GM12878 (cell line): ENCODE data around the gene ARPP21. TPM values are rescaled to one million over a fixed set of nuclear protein-coding genes. Genes with fewer than 3 reads are reported as not detected.

ENCODE experiments used
- ATAC-seq: fragments of 200-7000 bp; cut with Tn5 transposase; 3 replicates; pipeline ENCODE4 v1.9.1; 2020; ENCODE audit warnings: mild to moderate bottlenecking, moderate library complexity
- BruUV-seq: library from RNA; stranded (reverse); fragments of 400-500 nt; replicated peaks from 2 replicates; lab custom pipeline; 2021; lab: Mats Ljungman, UMichigan
- CTCF ChIA-PET: fragments of 300-600 bp; sonication (Branson Sonifier 250); formaldehyde crosslinking; extraction: SDS; loops from one replicate; lab custom pipeline; 2021; ENCODE audit warnings: inconsistent platforms; lab: Yijun Ruan, JAX
- POLR2A ChIA-PET: fragments of 350-600 bp; formaldehyde crosslinking; extraction: SDS; loops from one replicate; lab custom pipeline; 2021; ENCODE audit warnings: inconsistent platforms; lab: Charles Lee
- RAD21 ChIA-PET: fragments of 300-600 bp; sonication (Branson Sonifier 250); formaldehyde crosslinking; loops from one replicate; lab custom pipeline; 2023; ENCODE audit warnings: antibody characterized with exemption; ENCODE audit not compliant: unreplicated experiment; lab: Charles Lee
- SMC1A ChIA-PET: fragments of 300-600 bp; sonication (Branson Sonifier 250); formaldehyde crosslinking; loops from one replicate; lab custom pipeline; 2023; ENCODE audit not compliant: unreplicated experiment, uncharacterized antibody; lab: Charles Lee
- DNase-seq: peaks from one replicate; pipeline ENCODE4 v3.0.0-alpha.2; 2011; ENCODE audit warnings: low read depth, low spot score
- FAIRE-seq: peaks from 3 replicates; lab custom pipeline; 2011; peaks lifted over from hg19 to GRCh38; lab: Jason Lieb, UNC
- H2AFZ ChIP-seq: 2 replicates; pipeline ENCODE4 v1.6.0; 2011; ENCODE audit warnings: low read depth, low read length, control low read depth; ENCODE audit not compliant: control insufficient read depth
- H3K27ac ChIP-seq: 2 replicates; pipeline ENCODE4 v1.5.1; 2011; ENCODE audit warnings: control low read depth; ENCODE audit not compliant: control insufficient read depth, insufficient read depth
- H3K27me3 ChIP-seq, 2 experiments: replicated peaks in 1 of 2; 2 replicates each; pipeline versions ENCODE4 v1.6.0 to v1.6.1; 2011; ENCODE audit warnings: low read length in 1 of 2; ENCODE audit not compliant: control insufficient read depth in 2 of 2, insufficient read depth in 2 of 2
- H3K36me3 ChIP-seq, 2 experiments: 2 replicates each; pipeline ENCODE4 v1.5.1; 2011; ENCODE audit warnings: low read length in 1 of 2; ENCODE audit not compliant: control insufficient read depth in 2 of 2, insufficient read depth in 2 of 2
- H3K4me1 ChIP-seq: 2 replicates; pipeline ENCODE4 v1.6.1; 2011; ENCODE audit warnings: mild to moderate bottlenecking, low read length, moderate library complexity, mixed read lengths; ENCODE audit not compliant: control insufficient read depth, insufficient read depth
- H3K4me2 ChIP-seq: 2 replicates; pipeline ENCODE4 v1.6.0; 2011; ENCODE audit warnings: control low read depth; ENCODE audit not compliant: control insufficient read depth, insufficient read depth
- H3K4me3 ChIP-seq: fragments of 200-600 bp; sonication (generic); 2 replicates; pipeline ENCODE4 v1.5.1; 2016
- H3K79me2 ChIP-seq: 2 replicates; pipeline ENCODE4 v1.6.0; 2011; ENCODE audit warnings: low read length; ENCODE audit not compliant: control insufficient read depth, insufficient read depth
- H3K9ac ChIP-seq: 2 replicates; pipeline ENCODE4 v1.8.0; 2011; ENCODE audit warnings: low read length, control low read depth, mixed read lengths; ENCODE audit not compliant: control insufficient read depth, insufficient read depth
- H3K9me3 ChIP-seq: replicated peaks from 3 replicates; pipeline ENCODE4 v1.5.1; 2011; ENCODE audit warnings: mild to moderate bottlenecking, low read length; ENCODE audit not compliant: control insufficient read depth, insufficient read depth
- H4K20me1 ChIP-seq: 2 replicates; pipeline ENCODE4 v1.6.0; 2011; ENCODE audit not compliant: control insufficient read depth, insufficient read depth
- ASH2L ChIP-seq: fragments of 300-600, 200-600 bp; sonication (generic); IDR thresholded peaks from 2 replicates; pipeline ENCODE4 v1.6.1; 2017; ENCODE audit warnings: low read depth, mild to moderate bottlenecking, borderline replicate concordance
- ESRRA ChIP-seq: IDR thresholded peaks from 2 replicates; pipeline ENCODE4 v1.6.1; 2012; ENCODE audit warnings: mild to moderate bottlenecking, low read length, improper control_type of control experiment
- FOS ChIP-seq: IDR thresholded peaks from 3 replicates; pipeline ENCODE4 v1.6.1; 2011; ENCODE audit warnings: borderline replicate concordance; ENCODE audit not compliant: insufficient read length; ENCODE audit errors: extremely low read depth
- MTA2 ChIP-seq: fragments of 450-650 bp; IDR thresholded peaks from 2 replicates; pipeline ENCODE4 v1.6.1; 2016; ENCODE audit warnings: low read depth, mild to moderate bottlenecking, moderate library complexity
- MYC ChIP-seq: IDR thresholded peaks from 2 replicates; pipeline ENCODE4 v1.6.1; 2011; ENCODE audit warnings: mild to moderate bottlenecking, low read length, moderate library complexity, inconsistent platforms; ENCODE audit not compliant: insufficient read depth, insufficient replicate concordance, insufficient read length, severe bottlenecking
- NRF1 ChIP-seq: conservative IDR thresholded peaks from 2 replicates; pipeline ENCODE4 v1.6.1; 2011; ENCODE audit warnings: mild to moderate bottlenecking, low read depth, low read length, improper control_type of control experiment
- SMAD5 ChIP-seq: IDR thresholded peaks from 2 replicates; pipeline ENCODE4 v1.6.1; 2016; ENCODE audit warnings: antibody characterized with exemption, low read depth
- WGBS: methylation state at CpG from one replicate; pipeline ENCODE4 v1.1.6; 2016; ENCODE audit warnings: low lambda C conversion rate; ENCODE audit not compliant: insufficient replicate concordance, insufficient coverage; ENCODE audit errors: missing lambda C conversion rate; 5-methylcytosine and 5-hydroxymethylcytosine counted together
- in situ Hi-C: fragments of 300-500 bp; cut with MboI; formaldehyde crosslinking; loops from 9 replicates; pipeline ENCODE4 v1.14.3; 2018; ENCODE audit warnings: mixed read lengths
- intact Hi-C: fragments of 100-400 bp; cut with micrococcal nuclease; formaldehyde crosslinking; loops from one replicate; pipeline ENCODE4 v1.14.2; 2022; ENCODE audit not compliant: unreplicated experiment
- polyA plus RNA-seq, 11 experiments: library from polyadenylated mRNA; depleted of rRNA in 4 of 11; unstranded in 6 of 11; stranded (reverse) in 5 of 11; fragments of >200 nt; fragmentation: Nextera tagmentation in 4 of 11; fragmentation: Illumina TruSeq in 1 of 11; extraction: Ambion mirVana in 4 of 11; extraction: Trizol in 1 of 11; gene quantifications; 1 replicate in 1 of 11; 2 replicates in 10 of 11; pipeline versions ENCODE4 v1.2.1 to v1.2.3, GENCODE V29; 2011 to 2016; ENCODE audit warnings: inconsistent platforms in 2 of 11, missing spikeins in 2 of 11, low read depth in 1 of 11
- total RNA-seq, 4 experiments: library from RNA; depleted of rRNA in 3 of 4; stranded (reverse); fragments of >200 nt in 3 of 4; fragmentation: Illumina TruSeq in 1 of 4; extraction: Trizol in 1 of 4; gene quantifications; 2 replicates each; pipeline versions ENCODE4 v1.2.1 to v1.2.3, GENCODE V29; 2013 to 2021
- TF ChIP-seq, protein P1 (sequence below): fragments of 450-650 bp; IDR thresholded peaks from 2 replicates; pipeline ENCODE4 v1.6.1; 2017; ENCODE audit warnings: antibody characterized with exemption, mild to moderate bottlenecking, moderate library complexity
- TF ChIP-seq, protein P2 (sequence below): fragments of 450-650 bp; IDR thresholded peaks from 2 replicates; pipeline ENCODE4 v1.6.1; 2014; ENCODE audit warnings: mild to moderate bottlenecking
- TF ChIP-seq, protein P3 (sequence below): fragments of 150-350 bp; IDR thresholded peaks from 2 replicates; pipeline ENCODE4 v1.6.1; 2014; ENCODE audit warnings: mild to moderate bottlenecking, low read depth, low read length
- TF ChIP-seq, protein P4 (sequence below): IDR thresholded peaks from 2 replicates; pipeline ENCODE4 v1.6.1; 2011; ENCODE audit warnings: low read depth, low read length, improper control_type of control experiment, borderline replicate concordance

Gene ARPP21
- total and polyA plus RNA-seq, 10 of the 15 experiments (the other 5 are each of a cell fraction or from before 2014, with no cell fraction given): not detected

DNA sequence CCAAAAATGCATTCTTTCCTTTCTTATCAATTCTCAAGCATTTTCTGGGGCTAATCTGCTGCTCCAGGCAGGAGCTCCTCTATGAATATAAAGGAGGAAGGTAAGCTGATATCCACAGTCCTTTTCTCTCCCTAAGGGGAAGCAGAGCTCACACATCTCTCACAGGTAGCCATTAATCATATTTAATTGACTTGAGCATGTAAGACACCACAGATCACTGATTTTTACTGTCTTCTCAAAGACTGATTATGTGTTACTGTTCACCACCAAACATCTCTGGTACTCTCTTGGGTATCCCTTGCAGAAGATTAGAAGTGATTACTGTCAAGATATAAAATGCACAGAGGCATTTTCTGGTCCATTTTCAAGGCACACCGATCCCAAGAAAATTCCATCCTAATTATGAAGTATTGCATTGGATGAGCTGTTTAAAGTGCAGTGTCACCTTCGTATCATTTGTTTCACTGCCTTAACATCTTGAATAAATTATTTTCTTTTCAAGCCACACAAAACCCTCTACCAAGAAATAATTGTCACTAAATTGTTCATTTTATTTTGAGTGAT lies 100.7 kb downstream of the ARPP21 start:
- TF ChIP-seq FOS (no peak), MTA2 (no peak), MYC (no peak), ASH2L (no peak), NRF1 (no peak), SMAD5 (no peak), ESRRA (no peak)
- TF ChIP-seq, protein P1, sequence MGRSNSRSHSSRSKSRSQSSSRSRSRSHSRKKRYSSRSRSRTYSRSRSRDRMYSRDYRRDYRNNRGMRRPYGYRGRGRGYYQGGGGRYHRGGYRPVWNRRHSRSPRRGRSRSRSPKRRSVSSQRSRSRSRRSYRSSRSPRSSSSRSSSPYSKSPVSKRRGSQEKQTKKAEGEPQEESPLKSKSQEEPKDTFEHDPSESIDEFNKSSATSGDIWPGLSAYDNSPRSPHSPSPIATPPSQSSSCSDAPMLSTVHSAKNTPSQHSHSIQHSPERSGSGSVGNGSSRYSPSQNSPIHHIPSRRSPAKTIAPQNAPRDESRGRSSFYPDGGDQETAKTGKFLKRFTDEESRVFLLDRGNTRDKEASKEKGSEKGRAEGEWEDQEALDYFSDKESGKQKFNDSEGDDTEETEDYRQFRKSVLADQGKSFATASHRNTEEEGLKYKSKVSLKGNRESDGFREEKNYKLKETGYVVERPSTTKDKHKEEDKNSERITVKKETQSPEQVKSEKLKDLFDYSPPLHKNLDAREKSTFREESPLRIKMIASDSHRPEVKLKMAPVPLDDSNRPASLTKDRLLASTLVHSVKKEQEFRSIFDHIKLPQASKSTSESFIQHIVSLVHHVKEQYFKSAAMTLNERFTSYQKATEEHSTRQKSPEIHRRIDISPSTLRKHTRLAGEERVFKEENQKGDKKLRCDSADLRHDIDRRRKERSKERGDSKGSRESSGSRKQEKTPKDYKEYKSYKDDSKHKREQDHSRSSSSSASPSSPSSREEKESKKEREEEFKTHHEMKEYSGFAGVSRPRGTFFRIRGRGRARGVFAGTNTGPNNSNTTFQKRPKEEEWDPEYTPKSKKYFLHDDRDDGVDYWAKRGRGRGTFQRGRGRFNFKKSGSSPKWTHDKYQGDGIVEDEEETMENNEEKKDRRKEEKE: no peak
- TF ChIP-seq, protein P2, sequence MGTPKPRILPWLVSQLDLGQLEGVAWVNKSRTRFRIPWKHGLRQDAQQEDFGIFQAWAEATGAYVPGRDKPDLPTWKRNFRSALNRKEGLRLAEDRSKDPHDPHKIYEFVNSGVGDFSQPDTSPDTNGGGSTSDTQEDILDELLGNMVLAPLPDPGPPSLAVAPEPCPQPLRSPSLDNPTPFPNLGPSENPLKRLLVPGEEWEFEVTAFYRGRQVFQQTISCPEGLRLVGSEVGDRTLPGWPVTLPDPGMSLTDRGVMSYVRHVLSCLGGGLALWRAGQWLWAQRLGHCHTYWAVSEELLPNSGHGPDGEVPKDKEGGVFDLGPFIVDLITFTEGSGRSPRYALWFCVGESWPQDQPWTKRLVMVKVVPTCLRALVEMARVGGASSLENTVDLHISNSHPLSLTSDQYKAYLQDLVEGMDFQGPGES: no peak
- TF ChIP-seq, protein P3, sequence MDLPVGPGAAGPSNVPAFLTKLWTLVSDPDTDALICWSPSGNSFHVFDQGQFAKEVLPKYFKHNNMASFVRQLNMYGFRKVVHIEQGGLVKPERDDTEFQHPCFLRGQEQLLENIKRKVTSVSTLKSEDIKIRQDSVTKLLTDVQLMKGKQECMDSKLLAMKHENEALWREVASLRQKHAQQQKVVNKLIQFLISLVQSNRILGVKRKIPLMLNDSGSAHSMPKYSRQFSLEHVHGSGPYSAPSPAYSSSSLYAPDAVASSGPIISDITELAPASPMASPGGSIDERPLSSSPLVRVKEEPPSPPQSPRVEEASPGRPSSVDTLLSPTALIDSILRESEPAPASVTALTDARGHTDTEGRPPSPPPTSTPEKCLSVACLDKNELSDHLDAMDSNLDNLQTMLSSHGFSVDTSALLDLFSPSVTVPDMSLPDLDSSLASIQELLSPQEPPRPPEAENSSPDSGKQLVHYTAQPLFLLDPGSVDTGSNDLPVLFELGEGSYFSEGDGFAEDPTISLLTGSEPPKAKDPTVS: no peak
- TF ChIP-seq, protein P4, sequence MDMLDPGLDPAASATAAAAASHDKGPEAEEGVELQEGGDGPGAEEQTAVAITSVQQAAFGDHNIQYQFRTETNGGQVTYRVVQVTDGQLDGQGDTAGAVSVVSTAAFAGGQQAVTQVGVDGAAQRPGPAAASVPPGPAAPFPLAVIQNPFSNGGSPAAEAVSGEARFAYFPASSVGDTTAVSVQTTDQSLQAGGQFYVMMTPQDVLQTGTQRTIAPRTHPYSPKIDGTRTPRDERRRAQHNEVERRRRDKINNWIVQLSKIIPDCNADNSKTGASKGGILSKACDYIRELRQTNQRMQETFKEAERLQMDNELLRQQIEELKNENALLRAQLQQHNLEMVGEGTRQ: no peak
- CTCF ChIA-PET: no interaction called here
- no peaks in the 10 kb centered on the region for H3K9me3 ChIP-seq
- WGBS: 4% methylated on average over 2 of the region's 2 CpGs
- FAIRE-seq (no peak), DNase-seq (no peak), ATAC-seq (no peak)
- no peaks in the 10 kb centered on the region for H3K4me1 ChIP-seq
- H3K27me3 ChIP-seq: no peaks in the 10 kb centered on the region; a peak in 1 of 4 replicates
- no TSS peak for BruUV-seq
- no peak overlapping the region for H3K4me3 ChIP-seq
- H3K36me3 ChIP-seq: no peaks in the 10 kb centered on the region
- POLR2A ChIA-PET: no interaction called here
- no peak overlapping the region for H3K9ac ChIP-seq
- H4K20me1 ChIP-seq: no peaks in the 10 kb centered on the region
- H3K27ac ChIP-seq: no peak overlapping the region
- in situ Hi-C loops (no loop called here), intact Hi-C loops (no loop called here)
- SMC1A ChIA-PET: interaction anchor here (0.9 to 1.0 kb wide), 2 partner anchors 9 to 196 kb away, joined by 3 read pairs; no protein-coding TSS in a partner anchor
- H3K79me2 ChIP-seq: no peaks in the 10 kb centered on the region
- H3K4me2 ChIP-seq: no peak overlapping the region
- RAD21 ChIA-PET: no interaction called here
- no peak overlapping the region for H2AFZ ChIP-seq
